SK-N-SH treated with all-trans-retinoic acid at 6 μM for 48 hours (cell line): Measurements from ENCODE around the gene ZFHX3.
A peak's percentile ranks its signal among the peaks of the same experiment; 100 is the strongest.
"Not testable (repeated sequence)": the region's sequence is repeated elsewhere in the genome, so short reads cannot be mapped to it uniquely, and the experiment has no call there.

Source experiments
- ATAC-seq: fragments of 200-7000 bp; cut with Tn5 transposase; 3 replicates; pipeline ENCODE4 v1.9.1; 2020; ENCODE audit warnings: mild to moderate bottlenecking, moderate library complexity
- ARNTL ChIP-seq: fragments of 450-650 bp; formaldehyde crosslinking; IDR thresholded peaks from 2 replicates; pipeline ENCODE4 v1.5.0; 2020; ENCODE audit warnings: low read depth, mild to moderate bottlenecking, moderate library complexity, borderline replicate concordance
- BACH2 ChIP-seq: fragments of 250-450 bp; sonication (Bioruptor Pico); IDR thresholded peaks from 2 replicates; pipeline ENCODE4 v1.9.0; 2021; ENCODE audit warnings: mild to moderate bottlenecking, borderline replicate concordance
- CREB5 ChIP-seq: fragments of 250-450 bp; sonication (Bioruptor Pico); IDR thresholded peaks from 2 replicates; pipeline ENCODE4 v1.5.1; 2020; ENCODE audit warnings: low read depth, mild to moderate bottlenecking, moderate library complexity
- CSDC2 ChIP-seq: fragments of 250-450 bp; sonication (Bioruptor Pico); IDR thresholded peaks from 2 replicates; pipeline ENCODE4 v1.5.0; 2020; ENCODE audit warnings: mild to moderate bottlenecking, moderate library complexity
- CSRNP3 ChIP-seq: fragments of 250-450 bp; sonication (Bioruptor Pico); IDR thresholded peaks from 2 replicates; pipeline ENCODE4 v1.5.1; 2021; ENCODE audit warnings: mild to moderate bottlenecking, moderate library complexity
- ESRRG ChIP-seq: fragments of 250-450 bp; sonication (Bioruptor Pico); IDR thresholded peaks from 2 replicates; pipeline ENCODE4 v1.6.1; 2021; ENCODE audit warnings: mild to moderate bottlenecking
- GLIS3 ChIP-seq: fragments of 250-450 bp; sonication (Bioruptor Pico); IDR thresholded peaks from 2 replicates; pipeline ENCODE4 v1.5.0; 2020; ENCODE audit warnings: mild to moderate bottlenecking, moderate library complexity
- ISL1 ChIP-seq: fragments of 250-450 bp; sonication (Bioruptor Pico); IDR thresholded peaks from 2 replicates; pipeline ENCODE4 v2.1.2; 2022; ENCODE audit warnings: mild to moderate bottlenecking, moderate library complexity
- PATZ1 ChIP-seq: fragments of 250-450 bp; sonication (Bioruptor Pico); IDR thresholded peaks from 2 replicates; pipeline ENCODE4 v1.8.0; 2020; ENCODE audit warnings: mild to moderate bottlenecking, moderate library complexity, borderline replicate concordance
- POU6F1 ChIP-seq: fragments of 250-450 bp; sonication (Bioruptor Pico); IDR thresholded peaks from 2 replicates; pipeline ENCODE4 v1.8.0; 2021; ENCODE audit warnings: low read depth, mild to moderate bottlenecking, moderate library complexity, borderline replicate concordance
- RARB ChIP-seq: fragments of 250-450 bp; sonication (Bioruptor Pico); IDR thresholded peaks from 2 replicates; pipeline ENCODE4 v1.8.0; 2021; ENCODE audit warnings: mild to moderate bottlenecking, moderate library complexity
- SNAI2 ChIP-seq: fragments of 250-450 bp; sonication (Bioruptor Pico); IDR thresholded peaks from 2 replicates; pipeline ENCODE4 v1.5.0; 2020; ENCODE audit warnings: mild to moderate bottlenecking, moderate library complexity
- TCF4 ChIP-seq: fragments of 250-450 bp; sonication (Bioruptor Pico); IDR thresholded peaks from 2 replicates; pipeline ENCODE4 v1.8.0; 2021; ENCODE audit warnings: mild to moderate bottlenecking, moderate library complexity, borderline replicate concordance
- TSHZ2 ChIP-seq: fragments of 250-450 bp; sonication (Bioruptor Pico); IDR thresholded peaks from 2 replicates; pipeline ENCODE4 v1.5.0; 2020; ENCODE audit warnings: mild to moderate bottlenecking, moderate library complexity
- ZC3H10 ChIP-seq: fragments of 250-450 bp; sonication (Bioruptor Pico); IDR thresholded peaks from 2 replicates; pipeline ENCODE4 v1.5.1; 2021; ENCODE audit warnings: mild to moderate bottlenecking, moderate library complexity
- ZFP30 ChIP-seq: fragments of 450-650 bp; formaldehyde crosslinking; IDR thresholded peaks from 2 replicates; pipeline ENCODE4 v1.5.0; 2022; ENCODE audit warnings: mild to moderate bottlenecking, moderate library complexity
- ZNF8 ChIP-seq: fragments of 450-650 bp; formaldehyde crosslinking; IDR thresholded peaks from 2 replicates; pipeline ENCODE4 v1.5.0; 2020; ENCODE audit warnings: mild to moderate bottlenecking, moderate library complexity

The ZFHX3 gene

GRCh38 chr16:73010150-73010676 is 37.7 kb downstream of the ZFHX3 start:
- ATAC-seq, result peak; percentile 44; the same call in 2 of the 3 replicates

GRCh38 chr16:73009710-73010109 is 38.2 kb downstream of the ZFHX3 start:
- ATAC-seq, result not testable (repeated sequence)

More at GRCh38 chr16:73010150-73010676, 37.7 kb downstream of the ZFHX3 start:
- peak; percentile 51; the same call in 1 of the 2 replicates for TF ChIP-seq TSHZ2 (CRISPR knock-in tag)
- no peak for TF ChIP-seq ESRRG (CRISPR knock-in tag)

GRCh38 chr16:73006026-73006425 is 41.9 kb downstream of the ZFHX3 start:
- ATAC-seq, result no peak
- no peak for TF ChIP-seq SNAI2 (CRISPR knock-in tag)
- no peak for TF ChIP-seq GLIS3
- TF ChIP-seq CSRNP3 (CRISPR knock-in tag), result no peak
- no peak for TF ChIP-seq CSDC2 (CRISPR knock-in tag)
- TF ChIP-seq BACH2, result no peak
- TF ChIP-seq POU6F1 (CRISPR knock-in tag), result no peak
- no peak for TF ChIP-seq PATZ1 (CRISPR knock-in tag)
- TF ChIP-seq ZFP30, result no peak
- TF ChIP-seq ESRRG (CRISPR knock-in tag), result no peak
- TF ChIP-seq TCF4 (CRISPR knock-in tag), result no peak
- TF ChIP-seq ISL1, result no peak
- TF ChIP-seq ZC3H10 (CRISPR knock-in tag), result no peak
- TF ChIP-seq ARNTL (CRISPR knock-in tag), result no peak
- TF ChIP-seq RARB (CRISPR knock-in tag), result no peak
- TF ChIP-seq ZNF8 (CRISPR knock-in tag), result no peak
- no peak for TF ChIP-seq CREB5
- TF ChIP-seq TSHZ2 (CRISPR knock-in tag), result no peak
